H1 (cell line): ENCODE data around the gene TRMT2B. TPM values are rescaled to one million over a fixed set of nuclear protein-coding genes. Genes with fewer than 3 reads are reported as not detected.

Experiments used
- CHD7 ChIP-seq: fragments of 300-600 bp; sonication (generic); IDR thresholded peaks from 2 replicates; pipeline ENCODE4 v1.7.1; 2012; ENCODE audit warnings: low read length, moderate library complexity, mild to moderate bottlenecking, inconsistent platforms; ENCODE audit not compliant: insufficient replicate concordance
- GTF2F1 ChIP-seq: IDR thresholded peaks from 2 replicates; pipeline ENCODE4 v1.6.1; 2012; ENCODE audit warnings: low read depth, low read length, improper control_type of control experiment, borderline replicate concordance
- SIX5 ChIP-seq: IDR thresholded peaks from 2 replicates; pipeline ENCODE4 v1.6.1; 2011; ENCODE audit warnings: mild to moderate bottlenecking, low read depth, low read length
- YY1 ChIP-seq: IDR thresholded peaks from 2 replicates; pipeline ENCODE4 v1.6.1; 2011; ENCODE audit warnings: low read depth, mild to moderate bottlenecking, low read length
- polyA plus RNA-seq, 7 experiments: library from polyadenylated mRNA; depleted of rRNA in 3 of 7; stranded (reverse) in 5 of 7; unstranded in 2 of 7; fragments of >200 nt in 5 of 7; fragments of 200-250 nt in 2 of 7; gene quantifications; 1 replicate in 5 of 7; 2 replicates in 1 of 7; 4 replicates in 1 of 7; pipeline versions ENCODE4 v1.2.1 to v1.2.3, GENCODE V29; 2011 to 2013; ENCODE audit warnings: missing spikeins in 2 of 7, mixed read lengths in 2 of 7
- total RNA-seq: library from RNA; stranded (reverse); fragmentation: NEBNext Ultra II Directional; extraction: Animal tissue kit (Norgen Biotek cat#: 25700); gene quantifications from 2 replicates; pipeline ENCODE4 v1.2.1, GENCODE V29; 2021

Gene TRMT2B
- total and polyA plus RNA-seq, 2 of the 8 experiments (the other 6 are each of a cell fraction or from before 2014, with no cell fraction given), result 12.1 to 12.4 TPM

- no peak for TF ChIP-seq CHD7
- no peak for TF ChIP-seq SIX5
- no peak for TF ChIP-seq YY1
- TF ChIP-seq GTF2F1, result no peak
Measured at GRCh38 chrX:100964362-100964761, 87.5 kb downstream of the TRMT2B start (continued).
